GM10847 (cell line): ENCODE results near the gene FSCN2.

ENCODE experiments used
- POLR2A ChIP-seq: IDR thresholded peaks from 2 replicates; pipeline ENCODE4 v1.6.1; 2011; ENCODE audit not compliant: insufficient read length; ENCODE audit errors: extremely low read depth

The FSCN2 gene

GRCh38 chr17:81527591-81528383 is at the start of gene FSCN2:
TSS of gene FSCN2 (plus strand) at chr17:81528377. CDS start at chr17:81528532, 155 bp downstream.
- TF ChIP-seq POLR2A, result no peak

GRCh38 chr17:81479175-81480071 is 48.8 kb upstream of the FSCN2 start:
- no peak for TF ChIP-seq POLR2A

- TF ChIP-seq POLR2A, result no peak
Observed at GRCh38 chr17:81480140-81481072, 47.8 kb upstream of the FSCN2 start.

- TF ChIP-seq POLR2A, result no peak
Observed at GRCh38 chr17:81481073-81481799, 46.9 kb upstream of the FSCN2 start.

- TF ChIP-seq POLR2A, result no peak
Observed at GRCh38 chr17:81481815-81482505, 46.2 kb upstream of the FSCN2 start.

- TF ChIP-seq POLR2A, result no peak
Observed at GRCh38 chr17:81482673-81483072, 45.5 kb upstream of the FSCN2 start.

- TF ChIP-seq POLR2A, result no peak
Observed at GRCh38 chr17:81483085-81483861, 44.9 kb upstream of the FSCN2 start.

- TF ChIP-seq POLR2A, result no peak
Observed at GRCh38 chr17:81483862-81484194, 44.3 kb upstream of the FSCN2 start.

GRCh38 chr17:81484195-81484979 is 43.8 kb upstream of the FSCN2 start:
- TF ChIP-seq POLR2A, result no peak

GRCh38 chr17:81486199-81486810 is 41.9 kb upstream of the FSCN2 start:
- TF ChIP-seq POLR2A, result no peak

- TF ChIP-seq POLR2A, result no peak
Observed at GRCh38 chr17:81487089-81487486, 41.1 kb upstream of the FSCN2 start.
